HG03103 (cell line): ENCODE results near the gene CHRM5.

Experiments used
- ATAC-seq: cut with Tn5 transposase; IDR thresholded peaks from one replicate; pipeline ENCODE4 v1.9.1; 2021; ENCODE audit warnings: low read depth; ENCODE audit not compliant: unreplicated experiment

The CHRM5 gene, protein sequence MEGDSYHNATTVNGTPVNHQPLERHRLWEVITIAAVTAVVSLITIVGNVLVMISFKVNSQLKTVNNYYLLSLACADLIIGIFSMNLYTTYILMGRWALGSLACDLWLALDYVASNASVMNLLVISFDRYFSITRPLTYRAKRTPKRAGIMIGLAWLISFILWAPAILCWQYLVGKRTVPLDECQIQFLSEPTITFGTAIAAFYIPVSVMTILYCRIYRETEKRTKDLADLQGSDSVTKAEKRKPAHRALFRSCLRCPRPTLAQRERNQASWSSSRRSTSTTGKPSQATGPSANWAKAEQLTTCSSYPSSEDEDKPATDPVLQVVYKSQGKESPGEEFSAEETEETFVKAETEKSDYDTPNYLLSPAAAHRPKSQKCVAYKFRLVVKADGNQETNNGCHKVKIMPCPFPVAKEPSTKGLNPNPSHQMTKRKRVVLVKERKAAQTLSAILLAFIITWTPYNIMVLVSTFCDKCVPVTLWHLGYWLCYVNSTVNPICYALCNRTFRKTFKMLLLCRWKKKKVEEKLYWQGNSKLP

DNA sequence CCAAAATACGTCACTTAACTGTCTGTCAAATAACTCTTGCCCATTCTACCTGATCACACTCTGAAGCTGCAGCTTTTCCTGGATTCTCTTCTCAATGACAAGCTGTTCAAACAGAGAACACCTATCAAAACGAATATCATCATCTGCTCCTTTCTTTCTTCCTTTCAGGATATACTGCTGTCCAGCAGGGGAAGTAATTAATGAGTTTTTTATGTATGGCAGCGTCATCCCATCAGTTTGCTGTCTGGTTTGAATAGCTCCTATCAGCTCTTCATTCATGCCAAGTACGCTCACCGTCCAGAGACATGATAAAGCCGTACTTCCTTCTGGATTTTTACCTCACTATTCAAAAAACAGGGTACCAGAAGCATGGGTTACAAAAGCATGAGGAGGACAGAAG, at the start of gene CHRM5:
Gene CHRM5 (plus strand): TSS at position 274 of the 400 bp plus-strand sequence. CDS start 94,221 bp downstream, outside the sequence.
- no peak for ATAC-seq

DNA sequence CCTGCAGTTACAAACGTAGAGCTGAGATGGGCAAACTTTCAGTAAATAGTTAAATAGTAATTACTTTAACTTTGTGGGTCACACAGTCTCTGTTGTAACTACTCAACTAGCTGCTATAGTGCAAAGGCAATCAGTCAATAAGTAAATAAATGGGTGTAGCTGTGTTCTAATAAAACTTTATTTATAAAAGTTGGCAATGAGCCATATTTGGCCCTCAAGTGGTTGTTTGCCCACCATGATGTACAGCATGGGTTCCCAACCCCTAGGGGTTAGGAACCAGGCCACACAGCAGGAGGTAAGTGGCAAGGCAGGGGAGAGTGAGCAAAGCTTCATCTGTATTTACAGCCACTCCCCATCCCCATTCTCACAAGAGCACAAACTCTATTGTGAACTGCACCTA, 44.9 kb upstream of the CHRM5 start:
- ATAC-seq = no peak

DNA sequence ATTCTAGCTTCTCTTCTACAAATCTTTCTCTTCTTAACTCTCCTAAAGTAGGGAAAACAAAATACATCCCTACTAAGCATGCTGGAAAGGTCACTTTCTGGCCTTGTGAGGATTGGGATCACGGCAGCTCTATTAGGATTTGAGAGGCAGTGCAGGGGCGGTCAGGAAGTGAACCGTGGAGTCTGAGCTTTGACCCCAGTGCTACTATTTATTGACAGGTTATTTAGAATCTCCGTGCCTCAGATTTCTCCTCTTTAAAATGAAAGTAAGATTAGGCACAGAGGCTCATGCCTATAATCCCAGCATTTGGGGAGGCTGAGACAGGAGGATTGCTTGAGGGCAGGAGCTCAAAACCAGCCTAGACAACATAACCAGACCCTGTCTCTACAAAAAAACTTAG, 42.0 kb upstream of the CHRM5 start:
- ATAC-seq = no peak

DNA sequence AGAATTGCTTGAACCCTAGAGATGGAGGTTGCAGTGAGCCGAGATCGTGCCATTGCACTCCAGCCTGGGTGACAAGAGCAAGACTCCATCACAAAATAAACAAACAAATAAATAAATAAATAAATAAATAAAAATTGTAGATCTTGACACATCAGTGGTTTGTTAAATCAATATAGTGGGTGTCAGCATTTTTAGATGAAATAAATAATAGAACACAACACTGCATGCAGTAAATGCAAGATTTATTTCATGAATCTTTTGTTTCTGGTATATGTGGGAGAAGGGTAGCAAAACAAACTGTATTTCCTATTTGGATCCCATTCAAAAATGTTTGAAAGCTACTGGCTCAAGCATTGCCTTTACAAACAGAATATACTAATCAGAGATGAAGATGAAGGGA, 35.6 kb upstream of the CHRM5 start:
- no peak for ATAC-seq

DNA sequence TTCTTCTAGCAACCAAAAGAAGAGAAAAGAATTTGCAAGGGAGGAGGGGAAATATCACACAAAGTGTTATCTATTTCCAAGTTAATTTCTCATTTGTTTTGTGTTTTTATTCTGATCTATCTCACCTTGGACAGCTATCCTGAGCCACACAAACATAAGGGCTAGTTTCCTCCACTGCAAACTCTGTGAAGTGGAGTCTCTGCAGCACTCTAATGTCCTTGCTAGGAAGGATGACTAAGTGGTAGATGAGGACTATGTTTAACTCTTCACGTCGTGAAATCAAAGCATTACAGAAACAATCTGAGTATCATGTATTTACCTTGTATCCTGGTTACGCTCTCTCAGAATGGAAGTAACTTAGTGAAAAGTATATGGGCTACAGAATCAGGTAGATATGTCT, 33.9 kb upstream of the CHRM5 start:
- ATAC-seq = no peak

DNA sequence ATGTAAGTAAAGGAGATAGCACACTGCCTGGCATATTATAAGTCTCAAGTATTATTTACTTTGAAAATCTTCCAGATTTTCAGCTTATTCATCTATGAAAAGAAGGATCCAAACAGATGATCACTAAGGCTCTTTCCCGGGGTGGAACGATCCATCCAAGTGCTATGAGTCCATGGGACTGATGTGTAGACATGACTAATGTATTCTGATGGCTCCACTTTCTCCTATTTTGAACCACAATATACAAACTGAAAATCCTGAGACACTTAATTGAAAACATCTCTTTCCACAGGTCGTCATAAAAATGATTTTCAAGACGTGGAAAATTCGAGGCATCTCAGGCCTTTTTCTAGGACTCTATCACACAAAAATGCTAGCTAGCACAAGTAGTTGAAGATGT, 33.4 kb upstream of the CHRM5 start:
- ATAC-seq = no peak

DNA sequence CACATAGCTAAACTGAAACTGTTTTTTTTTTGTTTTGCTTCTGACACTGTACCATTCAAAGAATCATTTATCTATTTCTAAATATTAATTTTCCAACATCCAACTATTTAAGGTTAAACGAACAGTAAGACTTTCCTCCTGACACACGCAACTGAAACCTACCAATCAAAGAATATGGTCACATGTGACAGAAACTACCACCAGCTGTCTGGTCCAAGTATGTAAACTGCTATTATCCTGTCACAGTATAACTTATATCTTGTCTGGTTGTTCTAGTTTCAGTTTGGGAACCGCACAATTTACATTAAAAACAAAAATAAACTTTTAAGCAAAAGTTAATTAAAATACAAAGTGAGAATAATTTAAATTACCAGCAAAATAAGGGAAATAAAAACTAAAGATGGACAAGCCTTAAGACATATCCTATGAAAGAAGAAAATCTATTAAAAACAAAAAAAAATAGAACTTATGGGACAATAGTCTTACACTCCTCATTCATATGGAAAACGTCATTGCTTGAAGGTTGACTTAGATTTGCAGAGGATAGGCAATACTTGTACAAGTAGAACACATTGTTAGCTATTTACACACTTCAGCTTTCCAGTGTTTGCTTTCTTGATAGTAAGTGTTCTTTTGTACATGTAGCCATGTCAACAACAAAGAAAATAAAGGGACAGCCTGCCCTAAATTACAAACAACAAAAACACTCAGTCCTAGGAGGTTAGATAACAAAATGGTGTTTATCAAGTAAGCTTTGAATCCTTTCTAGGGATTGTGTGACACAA, 26.8 kb upstream of the CHRM5 start:
- ATAC-seq = no peak

DNA sequence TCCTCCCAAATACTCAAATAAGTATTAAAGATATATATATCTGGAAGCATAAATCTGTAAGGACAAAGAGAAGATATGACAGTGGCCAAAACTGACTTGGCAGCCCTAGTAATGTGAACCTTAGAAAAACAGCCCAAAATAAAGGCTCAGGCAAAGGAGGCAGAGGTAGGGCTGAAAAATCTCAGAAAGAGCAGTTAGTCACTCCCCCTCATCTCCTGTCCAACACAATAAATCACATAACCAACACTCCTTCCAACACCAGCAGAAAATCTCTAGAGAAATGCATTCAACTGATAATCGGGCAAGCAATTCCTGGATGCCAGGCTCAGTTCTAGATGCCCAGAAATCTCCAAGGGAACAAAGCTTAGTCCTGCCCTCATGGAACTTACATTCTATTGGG, 22.1 kb upstream of the CHRM5 start:
- no peak for ATAC-seq

DNA sequence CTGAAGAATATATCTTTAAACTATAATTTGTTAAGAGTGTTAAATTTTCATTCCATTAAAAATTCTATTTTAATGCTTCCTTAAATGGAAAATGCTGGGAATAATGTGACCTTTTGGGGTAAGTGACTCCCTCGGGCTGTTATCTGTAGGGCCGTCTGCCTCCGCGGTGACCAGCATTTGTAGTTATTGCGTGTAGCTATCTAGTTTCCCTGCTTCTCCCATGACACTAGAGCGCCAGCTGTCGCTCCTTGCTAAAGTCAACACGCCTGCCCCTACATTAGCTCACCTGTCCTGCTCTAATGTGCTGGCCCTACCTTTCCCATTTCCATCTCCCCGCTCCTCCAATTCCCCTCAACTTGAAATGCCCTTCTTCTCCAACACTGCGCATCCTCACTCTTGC, 12.4 kb upstream of the CHRM5 start:
- ATAC-seq = no peak

DNA sequence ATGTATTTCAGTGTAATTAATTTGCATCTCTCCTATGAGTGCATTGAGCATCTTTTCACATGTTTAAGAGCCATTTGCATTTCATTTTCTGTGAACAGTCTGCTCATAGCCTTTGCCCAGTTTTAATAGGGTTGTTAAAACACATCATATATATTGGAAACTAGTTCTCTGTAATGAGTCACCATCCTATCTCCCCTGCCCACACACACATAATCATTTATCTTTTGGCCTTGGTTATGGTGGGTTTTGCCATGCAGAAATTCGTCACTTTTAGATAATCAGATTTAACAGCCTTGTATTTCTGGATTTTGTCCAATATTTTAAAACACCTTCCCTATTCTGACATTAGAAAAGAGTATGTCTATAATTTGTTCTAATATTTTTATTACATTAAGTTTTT, 11.9 kb upstream of the CHRM5 start:
- ATAC-seq = no peak

DNA sequence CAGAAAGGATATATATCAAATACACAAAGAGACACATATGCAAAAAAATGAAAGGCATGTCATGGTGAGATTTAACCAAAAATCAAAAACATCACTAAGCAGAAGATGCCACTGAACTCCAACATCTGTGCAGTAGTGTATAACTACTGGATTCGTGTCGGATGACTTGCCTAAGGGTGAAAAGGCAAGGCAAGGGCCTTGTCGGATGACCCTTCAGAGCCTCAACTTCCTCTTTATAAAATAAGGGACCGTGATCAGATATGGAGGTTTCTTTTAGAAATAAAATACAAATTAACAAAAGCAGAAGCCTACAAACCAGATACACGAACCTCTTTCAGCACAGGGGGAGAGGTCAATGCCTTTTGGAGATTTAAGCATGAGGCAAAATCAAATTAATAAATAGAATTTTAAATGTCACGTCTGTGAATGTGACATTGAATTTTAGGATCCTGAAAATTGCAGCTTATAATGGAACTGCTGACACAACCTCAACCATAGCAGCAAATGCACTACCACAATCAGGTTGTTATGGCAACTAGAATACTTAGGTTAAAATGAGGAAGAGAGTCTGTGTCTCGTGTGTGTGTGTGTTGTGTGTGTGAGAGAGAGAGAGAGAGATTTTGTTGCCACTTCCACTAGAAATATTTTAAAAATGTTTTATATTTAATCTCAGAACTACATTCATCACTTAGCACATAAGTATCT, 8.3 kb upstream of the CHRM5 start:
- no peak for ATAC-seq

DNA sequence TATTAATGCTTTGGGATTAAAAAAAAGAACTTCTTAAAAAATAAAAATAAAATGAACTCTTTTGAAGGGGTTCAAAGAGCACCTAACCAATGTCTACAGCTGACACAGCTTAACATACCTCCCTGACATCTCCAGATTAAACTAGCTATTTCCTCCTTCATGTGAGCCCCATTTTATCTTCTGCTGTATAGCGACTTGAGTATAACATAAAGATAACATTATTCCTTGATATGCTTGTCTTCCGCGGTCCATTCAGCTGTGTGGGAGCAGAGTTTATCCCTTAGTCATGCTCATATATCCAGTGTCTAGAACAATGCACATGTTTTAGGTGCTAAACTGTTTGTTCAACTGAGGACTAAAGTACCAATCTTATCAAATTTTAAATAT, 7.8 kb upstream of the CHRM5 start:
- no peak for ATAC-seq

DNA sequence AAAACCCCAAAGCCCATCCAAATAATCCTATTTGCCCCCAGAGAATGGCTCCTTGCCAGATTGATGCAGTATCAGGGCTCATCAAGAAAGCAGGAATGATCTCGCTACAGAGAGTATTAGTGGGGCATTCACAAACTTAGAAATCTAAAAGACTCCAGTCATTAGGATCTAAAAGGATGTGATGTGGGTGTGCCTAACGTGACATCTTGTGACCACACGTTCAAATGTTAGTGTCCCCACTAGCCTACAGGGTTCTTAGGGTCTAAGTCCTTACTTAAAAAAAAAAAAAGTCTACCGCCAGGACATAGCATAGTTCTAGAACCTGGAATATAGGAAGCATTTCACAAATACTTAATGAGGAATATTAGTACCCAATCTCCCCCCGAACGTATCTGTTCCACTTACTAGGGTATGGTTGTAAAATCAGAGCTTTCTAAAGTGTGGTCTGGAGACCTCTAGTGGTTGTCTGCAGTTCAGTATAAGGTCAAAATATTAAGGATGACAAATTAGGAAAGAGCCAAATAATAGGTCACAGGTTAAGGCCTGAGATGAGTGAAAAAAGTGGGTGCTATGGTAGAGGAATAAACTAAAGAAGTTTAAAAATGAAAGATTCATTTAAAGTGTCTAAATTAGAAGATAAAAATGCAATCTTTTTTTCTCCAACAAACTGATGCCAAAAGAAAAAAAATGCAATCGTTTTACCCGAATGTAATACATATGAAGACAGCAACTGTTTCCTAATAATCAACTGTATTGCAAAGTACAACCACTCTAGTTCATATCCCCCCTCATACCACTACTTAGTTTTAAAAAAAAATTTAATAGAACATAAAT, 4.2 kb upstream of the CHRM5 start:
- ATAC-seq = no peak

DNA sequence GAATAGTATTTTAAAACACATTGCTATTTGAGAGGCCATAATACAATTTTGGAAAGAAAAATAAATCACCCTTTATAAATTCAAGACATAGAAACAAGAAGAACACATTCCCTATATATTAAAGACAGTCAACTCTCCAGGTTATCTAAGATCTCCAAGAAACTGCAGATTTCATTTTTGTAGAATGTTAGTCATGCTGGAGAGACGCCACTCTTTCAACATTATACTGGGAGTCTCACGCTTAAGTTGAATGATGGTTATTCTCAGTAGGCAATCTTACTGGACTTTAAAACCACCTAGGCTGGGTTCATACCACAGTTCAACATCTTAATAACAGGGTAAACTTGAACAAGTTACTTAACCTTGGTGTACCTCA, 3.6 kb upstream of the CHRM5 start:
- ATAC-seq = no peak

DNA sequence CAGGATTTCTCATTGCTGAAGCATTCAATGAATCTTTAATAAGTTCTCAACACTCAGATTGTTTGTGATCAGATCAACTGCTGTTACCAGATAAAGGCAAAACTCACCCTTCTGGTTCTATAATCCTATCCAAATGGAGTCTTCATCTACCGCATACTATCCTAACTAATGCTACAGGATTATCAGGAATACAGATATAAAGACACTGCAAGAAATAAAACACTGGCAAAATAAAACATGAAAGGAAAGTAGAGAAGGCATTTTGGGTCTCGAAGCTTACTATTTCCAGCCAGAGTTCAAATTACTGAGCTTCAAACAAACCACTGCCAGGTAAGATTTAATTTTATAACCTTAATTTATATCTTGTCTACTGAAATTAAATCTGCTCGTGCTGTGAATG, 524 bp downstream of the CHRM5 start:
- no peak for ATAC-seq

DNA sequence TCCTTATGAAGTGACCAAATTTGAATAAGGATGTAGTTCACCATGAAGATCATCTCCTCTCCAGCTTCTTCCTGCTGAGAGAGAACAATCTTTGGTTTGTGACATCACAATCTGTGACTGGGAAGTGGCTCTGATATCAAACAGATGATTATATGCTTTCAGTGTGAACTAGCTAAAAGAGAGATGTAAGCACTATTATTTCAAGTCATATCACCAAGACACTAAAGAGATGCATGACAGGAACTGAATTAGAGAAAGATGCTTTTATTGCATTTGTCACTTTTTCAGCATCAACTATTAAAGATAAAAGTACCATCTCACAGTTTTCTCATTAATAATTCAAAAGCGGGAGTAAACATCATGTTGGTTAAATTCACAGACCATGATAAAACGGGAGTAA, 3.5 kb downstream of the CHRM5 start:
- ATAC-seq = no peak

DNA sequence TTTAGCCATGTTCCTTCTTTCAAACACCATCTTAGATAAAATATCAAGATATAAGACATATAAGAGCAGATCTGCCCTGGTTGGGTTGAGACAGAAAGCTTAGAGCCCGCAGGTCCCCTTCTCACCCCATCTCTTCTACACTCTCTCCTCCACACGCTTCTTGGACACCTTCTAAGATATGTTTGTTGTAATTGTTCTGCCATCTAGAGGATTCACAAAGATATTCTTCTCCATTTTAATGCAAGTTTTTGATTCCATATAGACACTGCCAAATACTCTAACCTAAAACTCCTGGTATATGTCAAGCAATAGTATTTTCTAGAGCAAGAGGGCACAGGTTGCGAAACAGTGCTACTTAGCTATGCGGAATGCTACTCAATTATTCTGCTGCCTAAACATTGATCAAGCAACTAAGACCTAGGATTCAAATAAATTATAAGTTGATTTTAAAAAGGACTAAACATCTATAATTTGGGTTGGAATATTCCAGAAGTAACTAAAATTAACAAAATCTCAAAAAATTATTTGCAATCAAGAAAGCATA, 6.8 kb downstream of the CHRM5 start:
- ATAC-seq = no peak

DNA sequence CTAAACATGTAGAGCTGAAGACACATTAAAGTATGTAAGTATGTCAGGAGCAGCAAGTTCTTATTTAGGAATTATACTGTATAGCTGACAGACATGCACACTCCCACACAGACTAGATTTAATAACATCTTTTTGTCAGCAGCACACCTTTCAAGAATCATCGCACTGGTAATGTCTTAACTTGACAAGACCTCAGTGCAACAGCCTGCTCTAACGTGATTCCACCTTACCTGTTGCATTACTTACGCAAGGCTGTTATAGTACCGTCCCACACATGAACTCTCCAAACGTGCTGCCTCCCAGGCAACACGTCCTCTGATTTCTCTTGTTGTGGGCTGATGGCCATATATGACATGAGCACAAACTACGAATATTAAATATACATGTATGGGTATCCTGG, 11.9 kb downstream of the CHRM5 start:
- ATAC-seq = no peak

DNA sequence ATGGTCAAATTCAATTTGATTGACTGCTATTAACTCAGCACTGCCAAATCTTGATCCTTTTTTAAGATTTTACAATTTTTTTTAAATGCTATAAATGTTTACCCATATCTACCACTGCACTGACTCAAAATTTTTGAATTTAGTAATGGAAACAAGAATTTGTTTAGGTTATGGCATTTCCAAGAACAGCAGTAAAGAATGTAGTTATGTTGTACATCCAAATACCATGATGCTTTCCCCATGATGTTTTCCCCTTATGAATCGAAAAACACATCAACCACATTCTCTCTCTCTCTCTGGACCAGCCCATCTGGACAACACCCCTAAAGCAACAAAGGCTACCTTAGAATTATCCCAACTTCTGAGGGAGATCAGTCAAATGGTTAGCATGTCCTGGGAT, 14.2 kb downstream of the CHRM5 start:
- no peak for ATAC-seq

DNA sequence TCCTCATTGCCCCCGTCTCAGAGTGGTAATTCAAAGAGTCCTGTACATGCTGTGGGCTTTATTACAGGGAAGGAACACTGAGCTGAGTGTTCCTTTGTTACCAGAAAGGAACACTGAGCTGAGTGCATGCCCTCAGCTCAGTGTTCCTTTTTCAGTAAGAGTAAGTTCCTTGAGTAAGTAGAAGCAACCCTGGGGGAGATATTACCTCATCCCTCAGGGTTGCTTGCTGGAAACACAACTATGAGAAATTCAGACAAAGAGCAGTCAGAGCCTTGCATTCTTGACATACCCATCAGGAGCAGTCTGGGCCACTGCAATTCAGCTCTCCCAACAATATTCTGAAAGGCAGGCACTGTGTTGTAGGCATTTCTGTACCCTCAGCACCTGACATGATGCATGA, 17.0 kb downstream of the CHRM5 start:
- ATAC-seq = no peak
